K562 (cell line): ENCODE measurements around the gene NIPAL3. TPM values are rescaled to one million over a fixed set of nuclear protein-coding genes. Genes with fewer than 3 reads are reported as not detected.

Experiments
- BACH1 ChIP-seq: fragments of 200-800 bp; sonication (Bioruptor generic); IDR thresholded peaks from 2 replicates; pipeline ENCODE4 v1.6.1; 2016; ENCODE audit warnings: missing genetic modification characterization, missing compliant biosample characterization
- BRF2 ChIP-seq: IDR thresholded peaks from 3 replicates; pipeline ENCODE4 v1.6.1; 2011; ENCODE audit warnings: borderline replicate concordance, mild to moderate bottlenecking; ENCODE audit not compliant: insufficient read length, insufficient read depth
- FOXA1 ChIP-seq: fragments of 450-650 bp; IDR thresholded peaks from 2 replicates; pipeline ENCODE4 v1.6.1; 2016; ENCODE audit warnings: mild to moderate bottlenecking, borderline replicate concordance
- GABPB1 ChIP-seq: sonication (generic); formaldehyde crosslinking; IDR thresholded peaks from 2 replicates; pipeline ENCODE4 v1.8.0; 2022; ENCODE audit warnings: mild to moderate bottlenecking, missing genetic modification reagents
- HLTF ChIP-seq: fragments of 450-650 bp; IDR thresholded peaks from 2 replicates; pipeline ENCODE4 v1.6.1; 2016
- IRF9 ChIP-seq: fragments of 450-650 bp; IDR thresholded peaks from 2 replicates; pipeline ENCODE4 v1.6.1; 2016; ENCODE audit warnings: missing biosample characterization, missing genetic modification characterization
- KAT2B ChIP-seq: IDR thresholded peaks from one replicate; pipeline ENCODE4 v1.6.1; 2012; ENCODE audit warnings: low read depth, mild to moderate bottlenecking, control low read depth, inconsistent platforms, low read length, moderate library complexity
- PHF8 ChIP-seq: fragments of 200-600 bp; sonication (generic); IDR thresholded peaks from 2 replicates; pipeline ENCODE4 v1.6.1; 2012; ENCODE audit warnings: mixed run types, mild to moderate bottlenecking, inconsistent platforms, low read length, moderate library complexity, borderline replicate concordance
- RUNX1 ChIP-seq: sonication (generic); IDR thresholded peaks from 2 replicates; pipeline ENCODE4 v1.6.1; 2016; ENCODE audit warnings: antibody characterized with exemption, low read depth
- SETDB1 ChIP-seq: IDR thresholded peaks from one replicate; pipeline ENCODE4 v1.6.1; 2012; ENCODE audit warnings: low read length, control low read depth, inconsistent platforms
- SREBF2 ChIP-seq: sonication (generic); formaldehyde crosslinking; IDR thresholded peaks from 2 replicates; pipeline ENCODE4 v1.4.0; 2020; ENCODE audit warnings: mild to moderate bottlenecking, missing genetic modification reagents
- TCF7 ChIP-seq: sonication (generic); IDR thresholded peaks from 2 replicates; pipeline ENCODE4 v1.6.1; 2016; ENCODE audit warnings: antibody characterized with exemption, borderline replicate concordance
- USF1 ChIP-seq: sonication (generic); formaldehyde crosslinking; IDR thresholded peaks from 2 replicates; pipeline ENCODE4 v1.9.0; 2022; ENCODE audit warnings: mild to moderate bottlenecking, missing genetic modification reagents
- ZBTB12 ChIP-seq: fragments of 250-450 bp; sonication (Bioruptor Pico); IDR thresholded peaks from 2 replicates; pipeline ENCODE4 v1.4.0; 2020
- ZBTB17 ChIP-seq: fragments of 450-650 bp; formaldehyde crosslinking; IDR thresholded peaks from 2 replicates; pipeline ENCODE4 v1.4.0; 2020; ENCODE audit warnings: mild to moderate bottlenecking
- ZBTB2 ChIP-seq: fragments of 450-650 bp; IDR thresholded peaks from 2 replicates; pipeline ENCODE4 v1.6.1; 2016; ENCODE audit warnings: antibody characterized with exemption
- ZBTB26 ChIP-seq: fragments of 450-650 bp; formaldehyde crosslinking; IDR thresholded peaks from 2 replicates; pipeline ENCODE4 v1.4.0; 2022; ENCODE audit warnings: missing genetic modification characterization
- ZBTB7A ChIP-seq: IDR thresholded peaks from 2 replicates; pipeline ENCODE4 v1.6.1; 2011; ENCODE audit warnings: low read depth, mild to moderate bottlenecking, low read length, moderate library complexity, borderline replicate concordance; ENCODE audit not compliant: control insufficient read depth
- polyA plus RNA-seq, 8 experiments: library from polyadenylated mRNA; depleted of rRNA in 4 of 8; stranded (reverse) in 5 of 8; unstranded in 3 of 8; fragments of >200 nt; fragmentation: Nextera tagmentation in 2 of 8; fragmentation: Illumina TruSeq in 1 of 8; extraction: Ambion mirVana in 2 of 8; extraction: Trizol in 1 of 8; gene quantifications; 2 replicates each; pipeline versions ENCODE4 v1.2.1 to v1.2.3, GENCODE V29; 2011 to 2014; ENCODE audit warnings: inconsistent platforms in 1 of 8, missing spikeins in 1 of 8
- total RNA-seq, 7 experiments: library from RNA; depleted of rRNA in 6 of 7; stranded (reverse); fragments of >200 nt in 6 of 7; fragmentation: Illumina TruSeq in 2 of 7; extraction: Trizol in 2 of 7; gene quantifications; 2 replicates each; pipeline versions ENCODE4 v1.2.1 to v1.2.3, GENCODE V29; 2011 to 2021; ENCODE audit warnings: low replicate concordance in 1 of 7

NIPAL3 gene
- total and polyA plus RNA-seq, 9 of the 15 experiments (the other 6 are each of a cell fraction or from before 2014, with no cell fraction given): 10.5 to 26.3 (median 16.0) TPM

- no peak for TF ChIP-seq TCF7
- TF ChIP-seq RUNX1: no peak
- TF ChIP-seq HLTF: peak; percentile 41; the same call in 1 of the 2 replicates
- no peak for TF ChIP-seq ZBTB12
- TF ChIP-seq ZBTB17: no peak
- no peak for TF ChIP-seq SETDB1
- TF ChIP-seq IRF9 (tag): no peak
- TF ChIP-seq GABPB1 (CRISPR knock-in tag): peak; percentile 84
- TF ChIP-seq PHF8: peak; percentile 85; the same call in 1 of the 2 replicates
- peak; percentile 71; the same call in 1 of the 2 replicates for TF ChIP-seq ZBTB2
- no peak for TF ChIP-seq FOXA1
- TF ChIP-seq KAT2B: no peak
- TF ChIP-seq ZBTB26: no peak
- peak; percentile 85; the same call in 1 of the 2 replicates for TF ChIP-seq ZBTB7A
- TF ChIP-seq BACH1 (tag): no peak
- no peak for TF ChIP-seq SREBF2 (CRISPR knock-in tag)
- no peak for TF ChIP-seq USF1 (CRISPR knock-in tag)
- no peak for TF ChIP-seq BRF2
These were observed 2.0 kb upstream of the NIPAL3 start, which contains the start of gene STPG1 (continued) for GRCh38 chr1:24413350-24414163.
